HG02938 (cell line): ENCODE results near the gene NTRK2.

Source experiments
- ATAC-seq: cut with Tn5 transposase; IDR thresholded peaks from one replicate; pipeline ENCODE4 v1.9.1; 2021; ENCODE audit warnings: mild to moderate bottlenecking, moderate library complexity; ENCODE audit not compliant: unreplicated experiment

NTRK2 gene

DNA sequence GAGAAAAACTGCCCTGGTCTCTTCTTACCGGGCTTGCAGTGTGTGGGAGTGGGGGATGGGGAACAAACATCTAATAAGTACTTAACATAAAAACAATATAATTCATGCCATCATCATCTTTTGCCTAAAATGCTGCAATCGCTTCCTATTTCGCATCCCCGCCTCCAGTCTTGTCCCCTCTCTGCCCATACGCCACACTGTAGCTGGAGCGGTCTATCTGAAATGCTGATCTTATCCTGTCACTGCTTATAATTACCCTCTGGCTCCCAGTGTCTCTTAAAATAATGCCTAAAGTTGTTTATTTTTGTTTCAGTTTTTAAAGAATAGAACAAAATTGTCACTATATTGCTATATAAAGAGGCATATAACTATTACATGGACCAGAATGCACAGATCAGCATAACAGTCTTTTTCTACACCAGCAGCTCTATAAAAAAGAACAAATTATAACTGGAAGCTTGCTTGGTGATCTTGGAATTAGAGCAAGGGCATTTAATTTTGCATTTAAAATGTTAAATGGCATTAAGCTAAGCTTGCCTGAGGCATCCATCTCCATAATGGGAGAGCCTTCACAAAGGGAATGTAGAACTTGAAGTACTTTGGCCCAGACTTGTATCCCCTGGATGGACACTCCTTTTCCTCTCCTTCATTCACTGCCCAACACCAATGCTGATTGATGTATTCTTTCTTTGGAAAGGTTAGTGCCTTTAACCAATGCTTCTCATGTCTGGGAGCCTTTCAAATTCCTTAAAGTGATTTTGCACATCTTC, 12.2 kb downstream of the NTRK2 start:
- no peak for ATAC-seq

DNA sequence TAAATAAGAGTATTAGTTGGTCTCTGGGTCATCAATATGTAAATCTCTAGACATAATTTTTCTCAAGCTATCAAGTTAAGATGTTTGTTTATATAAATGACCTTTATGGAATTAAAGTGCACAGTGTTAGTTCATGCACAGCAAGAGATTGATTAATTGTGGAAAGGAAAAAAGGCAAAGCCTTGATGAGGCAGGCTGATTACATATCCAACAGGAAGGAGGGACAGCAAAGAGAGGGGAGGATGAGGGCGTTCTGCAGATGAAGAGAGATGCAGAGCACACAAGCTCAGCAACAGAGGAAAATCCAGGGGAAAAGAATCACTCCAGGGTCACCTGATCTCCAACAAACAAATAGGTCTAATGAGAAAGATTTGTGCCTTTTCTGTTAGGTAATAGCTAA, 16.5 kb downstream of the NTRK2 start:
- no peak for ATAC-seq

DNA sequence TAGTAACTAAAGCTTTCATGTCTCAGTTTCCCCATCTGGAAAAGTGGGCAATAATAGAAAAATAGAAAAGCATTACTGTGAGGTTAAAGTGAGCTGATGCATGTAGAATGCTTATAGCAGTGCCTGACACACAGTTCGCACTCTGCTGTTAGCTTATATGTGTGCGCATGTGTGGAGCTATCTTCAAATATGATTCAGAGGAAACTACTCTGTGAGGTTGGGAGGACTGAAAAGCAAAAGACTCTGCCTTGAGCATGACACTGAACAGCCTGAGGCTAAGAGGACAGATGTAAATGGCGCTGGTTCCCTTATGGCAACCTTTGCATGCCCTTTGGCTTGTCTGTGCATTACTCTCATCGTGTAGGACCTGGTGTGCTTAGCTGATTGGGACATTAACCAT, 19.4 kb downstream of the NTRK2 start:
- no peak for ATAC-seq

DNA sequence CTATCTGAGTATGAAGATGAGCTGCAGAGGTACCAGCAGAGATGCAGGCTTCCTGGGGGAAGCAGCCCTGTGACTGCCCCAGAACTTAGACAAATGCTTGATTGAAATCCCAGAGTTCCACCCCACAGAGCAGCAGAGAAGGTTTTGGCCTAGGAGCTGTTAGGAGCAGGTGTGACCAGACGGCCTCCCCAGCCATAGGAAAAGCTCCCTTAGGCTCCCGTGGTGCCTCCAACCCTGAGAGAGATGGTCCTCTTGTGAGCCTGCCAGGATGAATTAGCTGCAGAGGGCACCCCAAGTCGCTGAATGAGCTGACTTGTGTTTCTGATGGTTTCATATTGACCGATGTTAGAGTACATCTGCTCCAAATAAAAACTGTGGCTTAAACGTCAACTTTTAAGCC, 22.1 kb downstream of the NTRK2 start:
- ATAC-seq: no peak

DNA sequence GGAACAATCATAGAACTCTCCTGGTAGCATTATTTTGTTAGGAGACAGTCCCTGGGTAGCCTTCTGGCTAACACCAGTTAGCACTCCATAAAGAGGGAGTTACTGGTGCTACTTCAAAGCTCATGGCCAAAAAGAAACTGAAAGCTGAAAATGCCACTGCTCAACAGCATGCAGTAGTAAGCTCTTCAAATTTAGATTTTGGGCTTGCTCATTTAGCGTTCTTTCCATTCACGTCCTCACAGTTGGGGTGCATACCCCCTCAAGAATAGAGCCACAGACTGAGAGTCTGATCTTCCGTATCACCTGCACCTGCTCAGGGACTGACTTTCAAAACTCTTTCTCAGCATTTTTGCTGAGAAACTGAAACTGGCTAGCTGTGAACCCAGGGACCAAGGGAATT, 24.7 kb downstream of the NTRK2 start:
- ATAC-seq: peak; percentile 62

DNA sequence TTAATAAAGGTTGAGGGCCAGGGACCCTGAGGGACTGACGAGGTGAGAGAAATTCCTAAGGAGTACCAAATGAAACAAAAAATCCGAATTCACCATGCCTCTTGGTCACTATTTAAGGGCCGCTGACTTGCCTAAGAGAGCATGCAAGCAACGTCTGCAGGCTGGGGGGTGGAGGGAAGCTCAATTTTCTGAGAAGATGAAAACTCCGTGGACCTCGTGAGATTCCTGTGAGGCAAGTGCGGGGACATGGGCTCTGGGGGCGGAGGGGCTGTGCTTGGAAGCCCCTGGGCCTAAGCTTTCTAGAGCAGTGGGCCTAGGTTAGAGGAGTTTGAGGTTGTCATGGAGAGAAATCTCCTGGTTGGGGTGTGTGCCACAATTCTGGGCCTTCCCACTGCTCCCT, 27.5 kb downstream of the NTRK2 start:
- ATAC-seq: no peak

DNA sequence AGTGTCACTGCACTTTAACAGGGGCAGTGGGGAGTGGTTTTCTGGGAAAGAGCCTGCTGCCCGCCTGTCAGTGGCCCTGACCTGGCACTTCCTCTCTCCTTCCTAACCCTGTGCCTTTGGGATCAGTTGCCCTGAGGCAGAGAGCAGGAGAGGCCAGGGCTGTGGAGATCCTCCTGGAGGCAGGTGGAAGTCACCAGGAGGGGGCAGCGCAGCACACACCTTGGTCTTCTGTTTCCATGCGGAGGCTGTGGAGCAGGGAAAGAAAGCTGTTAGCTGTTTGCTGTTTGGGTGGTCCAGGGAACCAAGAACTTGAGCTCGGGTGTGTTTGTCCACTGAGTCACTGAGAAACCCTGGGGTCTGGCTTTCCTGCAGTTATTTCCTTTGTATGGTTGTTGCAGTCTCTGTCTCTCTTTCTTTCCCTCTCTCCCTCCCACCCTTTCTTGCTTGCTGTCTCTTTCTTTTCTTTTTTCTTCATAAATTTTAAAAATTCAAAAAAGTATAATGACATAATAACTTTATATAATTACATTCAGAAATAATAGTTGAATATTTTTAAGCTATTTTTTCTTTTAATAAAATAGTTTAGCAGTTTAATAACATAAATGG, 28.1 kb downstream of the NTRK2 start:
- no peak for ATAC-seq

DNA sequence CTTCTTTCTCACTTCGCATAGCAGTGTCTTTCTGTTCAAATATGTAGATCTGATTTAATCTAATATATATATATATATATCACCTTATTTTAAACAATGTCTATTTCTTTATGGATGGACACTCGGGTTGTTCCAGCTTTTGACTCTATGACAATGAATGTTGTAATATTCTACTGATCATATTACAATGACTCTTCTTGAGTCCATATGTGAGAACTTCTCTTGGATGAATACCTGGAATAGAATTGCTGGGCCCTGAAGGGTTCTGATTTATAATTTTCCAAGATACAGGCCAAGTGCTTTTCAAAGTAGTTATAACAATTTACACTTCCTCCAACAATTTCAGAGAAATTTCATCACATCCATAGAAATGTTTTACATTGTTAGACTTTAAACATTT, 28.8 kb downstream of the NTRK2 start:
- no peak for ATAC-seq

DNA sequence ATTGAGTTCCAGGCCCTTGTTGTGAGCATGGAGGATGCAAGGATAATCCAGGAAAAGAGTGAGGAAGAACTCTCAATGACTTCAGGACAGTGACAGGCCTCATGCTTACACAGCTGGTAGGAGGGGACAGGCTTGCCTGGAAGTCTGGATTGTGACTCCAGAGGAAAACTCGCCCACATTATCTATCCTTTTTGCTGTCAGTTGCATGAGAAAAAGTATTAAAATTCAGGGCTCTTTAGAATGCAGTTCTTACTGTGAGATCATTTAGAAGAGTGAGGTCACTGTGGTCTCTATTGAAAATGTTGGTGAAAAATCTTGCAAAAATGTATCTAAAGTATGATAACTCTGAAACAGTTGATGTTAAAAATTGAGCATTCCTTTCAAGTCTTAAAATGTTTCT, 30.5 kb downstream of the NTRK2 start:
- no peak for ATAC-seq

DNA sequence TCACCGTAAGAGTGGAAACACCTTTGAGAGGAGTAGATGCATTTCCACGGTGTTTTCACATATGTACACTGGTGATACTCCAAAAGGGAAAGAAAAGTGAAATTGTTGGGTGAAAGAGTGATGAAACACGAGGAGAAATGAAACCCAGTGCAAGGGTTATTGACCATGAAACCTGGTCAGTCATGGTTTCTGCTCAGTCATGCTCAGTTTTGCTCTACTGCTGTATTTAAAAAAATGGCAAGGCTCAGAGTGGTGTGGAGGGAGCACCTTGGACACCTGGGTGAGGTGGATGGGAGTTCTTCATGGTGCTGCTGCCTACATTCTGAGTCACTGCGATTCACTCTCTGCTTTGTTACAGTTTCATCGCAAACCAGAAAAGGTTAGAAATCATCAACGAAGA, 32.3 kb downstream of the NTRK2 start:
- ATAC-seq: peak; percentile 89

DNA sequence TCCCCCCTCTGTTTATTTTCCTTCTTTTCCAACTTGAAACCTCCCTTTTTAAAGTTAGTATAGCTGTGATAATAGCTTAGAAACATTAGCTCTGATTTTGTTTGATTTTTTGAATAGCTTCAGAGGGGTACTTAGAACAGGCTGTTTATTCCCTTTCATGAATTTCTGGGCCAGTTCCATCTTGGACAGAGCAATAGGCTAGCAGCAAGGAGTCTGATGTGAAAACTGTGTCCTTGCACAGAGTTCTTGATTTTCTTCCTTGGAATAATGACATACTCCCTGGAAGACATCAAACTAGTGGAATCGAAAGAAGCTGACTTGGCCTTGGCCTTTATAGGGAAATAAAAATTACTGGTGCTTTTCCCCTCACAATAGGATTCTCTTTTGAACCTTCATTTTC, 32.9 kb downstream of the NTRK2 start:
- ATAC-seq: no peak

DNA sequence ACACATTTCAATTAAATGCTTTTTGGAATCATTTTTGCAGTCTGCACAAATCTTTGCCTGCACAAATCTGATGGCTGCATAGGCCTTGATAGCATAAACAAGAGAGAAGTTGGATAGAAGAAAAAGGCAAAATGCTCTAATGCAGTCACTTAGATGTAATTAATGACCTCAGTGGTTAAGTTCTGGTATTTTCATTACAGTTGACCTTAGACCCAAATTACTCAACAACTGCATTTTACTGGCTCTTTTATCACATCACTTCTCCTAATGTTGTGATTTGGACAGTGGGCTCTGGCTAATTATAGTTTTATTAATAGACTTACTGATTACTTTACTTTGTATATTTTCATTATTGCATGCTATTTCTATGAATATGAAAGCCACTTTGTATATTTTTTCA, 34.3 kb downstream of the NTRK2 start:
- no peak for ATAC-seq

DNA sequence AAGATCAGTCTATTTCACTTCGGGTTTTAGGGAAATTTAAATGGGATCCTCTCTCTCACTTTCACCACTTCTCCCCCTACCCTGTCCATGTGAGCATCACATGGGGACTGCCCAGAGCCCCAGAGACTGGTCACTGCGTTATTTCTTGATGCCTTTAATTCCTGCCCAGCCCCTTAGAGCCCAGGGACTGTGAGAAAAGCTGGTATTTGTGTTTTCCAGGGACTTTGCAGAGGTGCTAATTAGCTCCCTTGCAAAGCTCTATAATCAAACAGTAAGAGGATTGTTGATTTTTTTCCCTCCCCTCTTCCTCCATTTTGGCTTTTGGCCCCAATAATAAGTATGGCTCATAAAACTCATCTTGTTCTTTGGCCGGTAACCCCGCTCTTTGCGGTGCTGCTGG, 35.6 kb downstream of the NTRK2 start:
- no peak for ATAC-seq

DNA sequence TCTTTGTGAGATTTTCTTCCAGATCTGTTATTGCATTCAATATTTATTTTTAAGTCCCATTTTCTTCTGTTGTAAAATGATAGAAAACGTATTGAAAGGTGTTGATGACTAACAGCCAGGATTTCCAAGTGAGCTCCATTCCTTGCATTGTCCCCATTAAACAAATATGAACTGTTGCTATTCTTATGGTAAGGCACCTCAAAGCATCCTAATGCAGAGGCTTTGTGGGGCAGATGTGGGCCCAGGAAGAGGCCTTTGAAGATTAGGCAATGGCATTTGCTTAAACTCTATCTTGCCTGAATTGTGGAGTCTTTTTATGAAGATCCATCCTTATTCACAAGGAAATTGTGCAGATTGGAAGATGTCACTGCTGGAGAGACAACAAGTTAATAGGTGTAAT, 38.9 kb downstream of the NTRK2 start:
- ATAC-seq: no peak

DNA sequence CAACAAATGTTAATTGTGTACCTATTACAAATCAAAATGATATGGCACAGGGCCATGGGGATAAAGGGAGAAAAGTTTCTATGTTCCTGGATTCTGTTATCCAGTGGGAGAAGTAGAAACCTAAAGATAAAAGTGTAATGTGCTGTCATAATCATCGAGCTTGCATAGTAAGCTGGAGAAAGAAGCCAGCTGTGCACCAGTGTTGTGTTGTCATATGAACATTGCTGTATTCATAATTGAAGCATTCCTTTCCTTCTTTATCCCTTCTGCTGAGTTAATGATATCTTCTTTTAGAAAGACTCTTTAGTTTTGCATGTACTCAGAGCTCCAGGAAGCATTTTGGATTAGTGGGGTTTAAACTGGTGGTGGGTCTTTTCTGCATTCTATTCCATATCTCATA, 39.5 kb downstream of the NTRK2 start:
- ATAC-seq: no peak

DNA sequence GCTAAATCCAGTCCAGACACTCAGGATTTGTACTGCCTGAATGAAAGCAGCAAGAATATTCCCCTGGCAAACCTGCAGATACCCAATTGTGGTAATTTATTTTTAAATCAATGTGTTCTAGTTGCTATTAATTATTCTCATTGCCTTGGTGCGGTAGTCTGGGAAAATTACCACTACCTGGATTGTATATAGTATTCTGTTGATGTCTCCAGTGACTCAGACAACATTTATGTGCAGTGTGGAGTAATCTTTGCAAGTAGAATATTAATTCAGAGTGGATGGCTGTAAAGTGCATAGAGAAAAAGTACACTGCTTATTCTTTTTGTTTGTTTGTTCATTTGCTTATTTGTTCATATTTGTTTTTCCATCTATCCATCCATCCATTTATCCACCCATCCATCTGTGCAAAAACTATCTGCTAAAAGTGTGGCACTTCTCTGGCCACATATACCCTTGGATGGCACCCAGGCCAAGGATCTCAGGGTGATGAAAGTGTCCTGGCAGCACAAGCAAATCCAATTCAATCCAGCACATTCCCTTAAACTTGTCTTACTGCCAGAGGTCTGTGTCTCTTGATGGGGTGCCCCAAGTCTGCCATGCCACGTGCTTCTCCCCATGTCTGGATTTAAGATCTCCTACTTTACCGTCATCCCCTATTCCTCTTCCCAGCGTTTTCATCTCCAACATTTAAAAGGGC, 41.3 kb downstream of the NTRK2 start:
- no peak for ATAC-seq

DNA sequence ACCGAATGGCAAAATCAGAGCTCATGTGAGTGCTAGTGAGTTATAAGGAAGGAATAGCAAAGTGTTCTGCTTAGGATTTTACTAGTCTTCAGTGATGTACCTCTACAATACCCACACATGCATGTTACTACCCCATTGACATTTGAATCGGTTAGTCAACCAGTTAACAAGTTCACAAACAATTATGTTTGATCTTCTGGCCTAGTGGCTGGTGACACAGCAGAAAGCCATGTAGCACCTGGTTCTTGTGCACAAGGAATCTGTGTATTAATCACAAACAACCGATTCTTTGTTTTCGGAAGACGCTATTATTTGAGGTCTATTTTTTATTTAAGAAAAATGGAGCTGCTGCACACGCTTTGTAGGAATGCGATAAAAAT, 41.9 kb downstream of the NTRK2 start:
- no peak for ATAC-seq

DNA sequence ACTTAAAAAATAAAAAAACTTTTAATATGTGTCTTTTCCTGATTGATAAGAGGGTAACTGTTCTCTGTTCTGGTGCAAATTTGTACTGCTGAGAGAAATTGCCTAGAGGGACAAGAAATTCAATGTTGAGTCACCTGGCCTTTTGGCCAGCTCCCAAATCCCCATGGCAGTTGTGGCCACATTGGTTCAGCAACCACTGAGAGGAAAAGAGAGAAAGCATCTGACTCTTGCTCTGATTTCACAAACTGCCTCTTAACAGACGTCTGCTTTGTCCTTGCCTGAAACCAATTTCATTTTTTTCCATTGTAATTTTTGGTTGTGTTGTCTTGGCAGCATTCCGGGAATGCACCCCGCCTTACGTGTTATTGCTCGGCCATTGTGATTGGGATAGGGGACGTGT, 42.4 kb downstream of the NTRK2 start:
- ATAC-seq: no peak

DNA sequence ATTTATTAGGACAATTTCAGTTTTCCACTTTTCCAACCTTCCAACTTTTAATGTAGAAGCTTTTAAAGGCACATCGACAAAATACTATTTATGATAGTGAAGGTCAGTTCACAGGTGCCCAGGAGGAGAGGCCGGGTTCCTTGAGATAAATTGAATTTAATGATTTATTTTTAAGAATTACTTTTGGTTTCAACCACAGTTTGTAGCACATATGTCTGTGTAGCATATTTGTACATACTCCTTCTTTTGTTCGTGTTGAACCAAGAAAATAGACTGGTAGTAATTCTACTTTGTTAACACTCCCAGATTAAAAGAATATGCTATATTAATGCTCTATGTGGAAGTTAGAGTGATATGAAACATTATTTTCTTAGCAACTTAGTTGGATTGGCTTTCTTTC, 46.7 kb downstream of the NTRK2 start:
- ATAC-seq: no peak

DNA sequence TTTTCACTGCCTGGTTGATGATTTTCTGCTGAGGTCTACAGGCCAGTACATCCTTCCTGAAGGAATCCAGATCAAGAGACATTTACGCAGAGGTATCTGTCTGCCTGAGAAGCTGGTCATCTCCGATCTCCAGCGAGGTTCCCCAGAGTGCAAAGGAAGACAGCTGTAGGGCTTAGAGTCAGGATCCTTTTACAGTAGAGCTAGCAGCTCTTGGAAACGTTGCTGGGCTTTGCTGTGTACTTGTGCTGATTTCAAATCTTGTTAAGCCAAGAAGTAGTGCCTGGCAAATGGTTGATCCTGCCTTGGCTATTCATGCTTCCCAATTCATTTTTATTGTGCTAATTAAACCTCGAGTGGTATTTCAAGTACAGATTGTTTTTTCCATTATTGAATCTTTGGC, 48.9 kb downstream of the NTRK2 start:
- ATAC-seq: no peak

DNA sequence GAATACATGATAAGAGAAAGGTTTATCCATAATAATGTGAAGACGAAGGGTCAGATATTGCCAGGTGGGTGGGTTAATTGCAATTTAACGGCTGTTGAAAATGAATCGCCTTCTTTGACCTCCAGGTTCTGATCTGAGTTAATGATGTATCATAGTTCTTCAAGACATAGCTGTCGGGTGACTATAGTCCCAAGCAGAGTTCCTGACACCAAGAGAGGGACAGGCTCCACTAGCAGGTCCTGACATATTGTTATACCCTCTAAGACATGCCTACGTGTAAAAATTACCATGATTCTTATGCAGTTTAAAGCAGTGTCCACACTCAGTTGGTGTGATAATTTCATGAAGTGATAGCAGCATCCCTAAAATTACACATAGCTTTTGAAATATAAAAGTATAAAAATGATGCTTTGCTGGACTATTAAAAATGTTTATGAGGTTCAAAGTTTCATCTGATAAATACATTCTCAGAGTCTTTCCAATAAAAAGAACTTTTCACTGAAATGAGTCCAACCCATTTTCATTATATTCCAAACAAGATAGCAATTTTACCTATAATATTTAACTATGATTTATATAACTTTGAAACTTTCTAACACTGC, 53.0 kb downstream of the NTRK2 start:
- ATAC-seq: no peak

DNA sequence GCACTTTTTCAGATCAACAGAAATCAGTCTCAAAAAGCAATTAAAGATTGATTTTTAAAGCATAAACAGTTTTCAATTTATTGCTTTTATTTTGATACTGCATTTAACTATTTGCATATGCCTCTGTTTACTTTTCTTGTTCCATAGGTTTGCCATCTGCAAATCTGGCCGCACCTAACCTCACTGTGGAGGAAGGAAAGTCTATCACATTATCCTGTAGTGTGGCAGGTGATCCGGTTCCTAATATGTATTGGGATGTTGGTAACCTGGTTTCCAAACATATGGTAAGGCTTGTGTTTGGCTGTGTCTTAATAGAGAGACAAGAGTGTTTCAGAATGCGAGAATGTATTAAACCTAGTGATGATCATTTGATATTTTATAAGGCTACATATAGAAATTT, 53.9 kb downstream of the NTRK2 start:
- no peak for ATAC-seq
